GM12874 (cell line): ENCODE results near the gene KSR1.

ENCODE experiments used
- CTCF ChIP-seq: IDR thresholded peaks from 2 replicates; pipeline ENCODE4 v1.5.1; 2011; ENCODE audit warnings: low read depth, mild to moderate bottlenecking, control low read depth, low read length, moderate library complexity; ENCODE audit not compliant: insufficient read depth

KSR1 gene

GRCh38 chr17:27581016-27581415, 124.8 kb downstream of the KSR1 start:
- no peak for TF ChIP-seq CTCF

- TF ChIP-seq CTCF = no peak
These were observed 126.4 kb downstream of the KSR1 start for GRCh38 chr17:27582696-27583095.

- TF ChIP-seq CTCF = no peak
These were observed 129.0 kb downstream of the KSR1 start for GRCh38 chr17:27585153-27585681.

- TF ChIP-seq CTCF = no peak
These were observed 129.5 kb downstream of the KSR1 start for GRCh38 chr17:27585792-27586191.

GRCh38 chr17:27586203-27586721, 130.0 kb downstream of the KSR1 start:
- no peak for TF ChIP-seq CTCF

- no peak for TF ChIP-seq CTCF
These were observed 132.1 kb downstream of the KSR1 start for GRCh38 chr17:27588354-27588753.

GRCh38 chr17:27590864-27591263, 134.6 kb downstream of the KSR1 start:
- TF ChIP-seq CTCF = no peak

- no peak for TF ChIP-seq CTCF
These were observed 135.7 kb downstream of the KSR1 start for GRCh38 chr17:27591986-27592385.
